Endothelial cell of umbilical vein (primary cell): ENCODE measurements around the gene LIMK2. TPM values are rescaled to one million over a fixed set of nuclear protein-coding genes. Genes with fewer than 3 reads are reported as not detected.

Experiments
- BruUV-seq: library from RNA; stranded (reverse); fragments of 400-500 nt; replicated peaks from 2 replicates; lab custom pipeline; 2021; lab: Mats Ljungman, UMichigan
- CTCF ChIA-PET: fragments of 300-600, 350-600 bp; sonication (Branson Sonifier 250); formaldehyde crosslinking; loops from one replicate; lab custom pipeline; 2021; ENCODE audit warnings: antibody characterized with exemption, inconsistent platforms; lab: Charles Lee
- POLR2A ChIA-PET: fragments of 300-600, 350-600 bp; sonication (Branson Sonifier 250); formaldehyde crosslinking; loops from one replicate; lab custom pipeline; 2021; ENCODE audit warnings: antibody characterized with exemption, inconsistent platforms; lab: Charles Lee
- DNase-seq: peaks from one replicate; pipeline ENCODE4 v3.0.0-alpha.2; 2011; ENCODE audit warnings: low read depth, low spot score
- FAIRE-seq: peaks from 2 replicates; lab custom pipeline; 2011; peaks lifted over from hg19 to GRCh38; lab: Jason Lieb, UNC
- H2AFZ ChIP-seq: 2 replicates; pipeline ENCODE4 v1.6.0; 2012; ENCODE audit warnings: low read depth, low read length, control low read depth, inconsistent platforms
- H3K27ac ChIP-seq: 2 replicates; pipeline ENCODE4 v1.5.1; 2011; ENCODE audit warnings: low read depth, mild to moderate bottlenecking, control low read depth, low read length, moderate library complexity; ENCODE audit not compliant: insufficient read depth
- H3K27me3 ChIP-seq, 2 experiments: 2 replicates each; pipeline versions ENCODE4 v1.6.0 to v1.6.1; 2011; ENCODE audit warnings: low read length in 2 of 2, mixed read lengths in 1 of 2; ENCODE audit not compliant: control insufficient read depth in 2 of 2, insufficient read depth in 2 of 2
- H3K36me3 ChIP-seq, 2 experiments: 2 replicates in 1 of 2; 3 replicates in 1 of 2; pipeline ENCODE4 v1.5.1; 2011; ENCODE audit warnings: low read length in 2 of 2, mild to moderate bottlenecking in 1 of 2, moderate library complexity in 1 of 2; ENCODE audit not compliant: control insufficient read depth in 2 of 2, insufficient read depth in 2 of 2; ENCODE audit errors: extremely low read depth in 1 of 2
- H3K4me1 ChIP-seq: 3 replicates; pipeline ENCODE4 v1.5.1; 2011; ENCODE audit warnings: mild to moderate bottlenecking, low read length; ENCODE audit not compliant: control insufficient read depth, insufficient read depth; ENCODE audit errors: extremely low read depth
- H3K4me2 ChIP-seq: 2 replicates; pipeline ENCODE4 v1.6.1; 2011; ENCODE audit warnings: low read length, control low read depth, mixed read lengths; ENCODE audit not compliant: insufficient read depth
- H3K4me3 ChIP-seq, 3 experiments: fragments of 200-600 bp in 1 of 3; sonication (generic), shearing (Covaris generic) in 1 of 3; replicated peaks in 1 of 3; 2 replicates each; pipeline ENCODE4 v1.5.1; 2011 to 2016; ENCODE audit warnings: control low read depth in 3 of 3, low read length in 3 of 3, mild to moderate bottlenecking in 2 of 3, inconsistent platforms in 1 of 3, low read depth in 1 of 3, moderate library complexity in 1 of 3; ENCODE audit not compliant: insufficient read depth in 1 of 3
- H3K79me2 ChIP-seq: 2 replicates; pipeline ENCODE4 v1.6.0; 2012; ENCODE audit warnings: low read length, inconsistent platforms; ENCODE audit not compliant: control insufficient read depth, insufficient read depth
- H3K9ac ChIP-seq: replicated peaks from 2 replicates; pipeline ENCODE3; 2011; ENCODE audit warnings: low read length, control low read depth; ENCODE audit not compliant: insufficient read depth; ENCODE audit errors: extremely low read depth
- H3K9me1 ChIP-seq: replicated peaks from 3 replicates; pipeline ENCODE4 v1.6.0; 2011; ENCODE audit warnings: mild to moderate bottlenecking, low read length; ENCODE audit not compliant: control insufficient read depth, insufficient read depth; ENCODE audit errors: extremely low read depth
- H3K9me3 ChIP-seq: replicated peaks from 2 replicates; pipeline ENCODE4 v1.5.1; 2012; ENCODE audit warnings: low read length, inconsistent platforms; ENCODE audit not compliant: control insufficient read depth, insufficient read depth
- H4K20me1 ChIP-seq: replicated peaks from 2 replicates; pipeline ENCODE3; 2011; ENCODE audit warnings: mild to moderate bottlenecking, low read length; ENCODE audit not compliant: control insufficient read depth, insufficient read depth; ENCODE audit errors: extremely low read depth
- EZH2 ChIP-seq: IDR thresholded peaks from 2 replicates; pipeline ENCODE4 v1.6.1; 2012; ENCODE audit warnings: borderline replicate concordance, low read depth, mild to moderate bottlenecking, moderate library complexity, low read length, inconsistent platforms; ENCODE audit not compliant: severe bottlenecking
- FOS ChIP-seq: IDR thresholded peaks from 2 replicates; pipeline ENCODE4 v1.6.1; 2011; ENCODE audit warnings: mild to moderate bottlenecking, low read length, moderate library complexity, borderline replicate concordance; ENCODE audit not compliant: insufficient read depth
- GATA2 ChIP-seq: IDR thresholded peaks from 2 replicates; pipeline ENCODE4 v1.7.0; 2011; ENCODE audit warnings: low read depth, mild to moderate bottlenecking, moderate library complexity, mixed read lengths, low read length; ENCODE audit not compliant: insufficient read length, insufficient read depth
- JUN ChIP-seq: IDR thresholded peaks from 2 replicates; pipeline ENCODE4 v1.6.1; 2011; ENCODE audit warnings: borderline replicate concordance, low read depth; ENCODE audit not compliant: insufficient read length, insufficient read depth
- MYC ChIP-seq: IDR thresholded peaks from one replicate; pipeline ENCODE4 v1.6.1; 2011; ENCODE audit warnings: mild to moderate bottlenecking, low read depth, low read length
- POLR2A ChIP-seq: IDR thresholded peaks from 2 replicates; pipeline ENCODE4 v1.6.1; 2012; ENCODE audit warnings: low read depth, mild to moderate bottlenecking, control low read depth, low read length
- POLR2AphosphoS5 ChIP-seq: IDR thresholded peaks from 2 replicates; pipeline ENCODE4 v1.6.1; 2012; ENCODE audit warnings: low read depth, mild to moderate bottlenecking, control low read depth, low read length, moderate library complexity; ENCODE audit not compliant: insufficient read depth
- dilution Hi-C: fragments of 300-500 bp; cut with MboI; formaldehyde crosslinking; loops from one replicate; pipeline ENCODE4 v1.15.0; 2019; ENCODE audit warnings: low sequenced_read_pairs; ENCODE audit not compliant: extremely low pct_ligation_motif_present
- intact Hi-C: fragments of 100-400 bp; cut with micrococcal nuclease; formaldehyde crosslinking; loops from one replicate; pipeline ENCODE4 v1.10.0; 2022
- polyA plus RNA-seq, 4 experiments: library from polyadenylated mRNA; depleted of rRNA in 3 of 4; stranded (reverse) in 3 of 4; unstranded in 1 of 4; fragments of >200 nt; gene quantifications; 2 replicates each; pipeline versions ENCODE4 v1.2.1 to v1.2.3, GENCODE V29; 2011 to 2012; ENCODE audit warnings: missing spikeins in 1 of 4
- total RNA-seq: library from RNA; stranded (reverse); gene quantifications from 2 replicates; pipeline ENCODE4 v1.2.3, GENCODE V29; 2021
- TF ChIP-seq, protein P1 (sequence below), 2 donors: IDR thresholded peaks; 1 replicate in 1 of 2; 2 replicates in 1 of 2; pipeline ENCODE4 v1.5.1; 2011; ENCODE audit warnings: low read length in 2 of 2, mild to moderate bottlenecking in 2 of 2, moderate library complexity in 2 of 2, control low read depth in 1 of 2, inconsistent platforms in 1 of 2, low read depth in 1 of 2; ENCODE audit not compliant: insufficient read depth in 1 of 2; ENCODE audit errors: extremely low read depth in 1 of 2
- TF ChIP-seq, protein P2 (sequence below): IDR thresholded peaks from 2 replicates; pipeline ENCODE4 v1.6.1; 2011; ENCODE audit not compliant: insufficient read depth, insufficient read length

LIMK2 gene
- total and polyA plus RNA-seq, 2 donors (not counting 3 experiments of a cell fraction or from before 2014, with no cell fraction given): 23.2 to 76.7 TPM

DNA sequence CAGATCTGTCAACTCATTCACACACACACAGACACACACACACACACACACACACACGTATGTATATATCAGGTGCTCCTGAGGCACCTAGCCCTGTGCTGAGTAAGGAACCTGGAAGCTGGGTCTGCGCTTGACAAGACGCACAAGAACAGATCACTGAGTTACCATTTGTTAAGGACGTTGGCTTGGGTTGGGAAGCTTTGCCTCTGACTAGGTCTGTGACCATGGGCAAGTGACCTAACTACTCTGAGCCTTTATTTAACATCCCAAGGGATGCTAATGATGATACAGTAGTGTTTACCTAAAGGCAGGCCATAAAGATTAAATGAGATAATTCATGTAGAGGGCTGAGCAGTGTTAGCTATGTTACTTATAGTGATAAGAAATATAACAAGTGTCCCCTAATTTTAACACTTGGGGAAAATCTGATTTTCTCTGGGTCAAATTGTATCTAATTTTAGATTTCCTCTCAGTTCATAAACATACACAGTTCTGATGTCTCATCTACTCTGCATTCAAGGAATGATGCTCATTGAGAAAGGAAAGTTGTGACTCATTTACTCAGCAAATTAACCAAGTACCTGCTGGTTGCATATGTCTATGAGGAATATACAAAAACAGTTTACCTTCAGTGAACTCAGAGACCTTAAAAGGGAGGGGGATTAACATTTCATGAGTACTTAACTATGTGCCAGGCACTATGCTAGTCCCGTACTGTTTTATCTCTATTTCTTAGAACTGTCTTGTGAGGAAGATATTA lies 38.5 kb upstream of the LIMK2 start:
- no peak overlapping the region for H2AFZ ChIP-seq
- no peaks in the 10 kb centered on the region for H4K20me1 ChIP-seq
- FAIRE-seq (peak; percentile 91), DNase-seq (peak; percentile 68)
- dilution Hi-C loops (no loop called here), intact Hi-C loops (loop anchor here (1.0 kb wide), 1 partner anchor 38 kb away; no protein-coding TSS in a partner anchor)
- ChIA-PET POLR2A (no interaction called here), CTCF (interaction anchor here (0.8 to 1.4 kb wide), 5 partner anchors 8 to 99 kb away, joined by 3 to 6 read pairs (median 4); partner anchors contain the start of gene SELENOM)
- no peak overlapping the region for H3K4me3 ChIP-seq
- TF ChIP-seq FOS: peak; percentile 87
- TF ChIP-seq JUN: peak; percentile 84
- no peak for TF ChIP-seq POLR2AphosphoS5
- BruUV-seq: no TSS peak
- peaks cover 59% of the 10 kb centered on the region for H3K79me2 ChIP-seq
- peak overlapping the region; percentile 54 for H3K9ac ChIP-seq
- peak overlapping the region; percentile 78 for H3K27ac ChIP-seq
- no peaks in the 10 kb centered on the region for H3K9me1 ChIP-seq
- no peaks in the 10 kb centered on the region for H3K9me3 ChIP-seq
- peaks cover 0 to 6% of the 10 kb centered on the region in 2 experiments for H3K36me3 ChIP-seq
- H3K27me3 ChIP-seq: no peaks in the 10 kb centered on the region
- peak overlapping the region; percentile 75 for H3K4me2 ChIP-seq
- H3K4me1 ChIP-seq: peaks cover 22% of the 10 kb centered on the region

DNA sequence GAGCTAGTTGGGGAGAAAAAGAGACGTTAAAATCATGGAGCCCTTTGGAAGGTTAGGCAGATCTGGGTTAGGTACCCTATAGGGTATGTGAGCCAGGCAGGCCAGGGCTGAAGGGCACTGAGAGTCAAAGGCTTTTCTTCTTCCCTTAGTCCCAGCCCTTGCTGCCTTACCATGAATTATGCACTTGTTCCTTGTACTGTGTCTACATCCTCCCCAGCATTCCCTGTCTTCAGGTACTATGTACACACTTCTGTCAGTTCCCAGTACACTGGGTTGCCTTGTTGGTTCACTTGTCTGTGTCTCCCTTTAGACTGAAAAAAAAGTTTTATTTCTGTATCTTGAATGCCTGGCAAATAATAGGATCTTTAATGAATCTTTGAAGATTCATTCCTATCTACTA lies 35.2 kb upstream of the LIMK2 start:
- Histone ChIP-seq H4K20me1 (no peaks in the 10 kb centered on the region), H3K4me1 (peaks cover 22% of the 10 kb centered on the region), H3K4me3 (no peak overlapping the region), H3K4me2 (no peak overlapping the region), H3K27me3 (no peaks in the 10 kb centered on the region), H2AFZ (no peak overlapping the region), H3K9me3 (no peaks in the 10 kb centered on the region), H3K79me2 (peaks cover 42% of the 10 kb centered on the region), H3K36me3 (peaks cover 0 to 3% of the 10 kb centered on the region in 2 experiments), H3K9ac (no peak overlapping the region), H3K27ac (no peak overlapping the region), H3K9me1 (no peaks in the 10 kb centered on the region)
- CTCF ChIA-PET: no interaction called here
- POLR2A ChIA-PET: no interaction called here
- dilution Hi-C loops (no loop called here), intact Hi-C loops (no loop called here)
- no TSS peak for BruUV-seq
- no peak for FAIRE-seq
- DNase-seq: no peak
- TF ChIP-seq FOS: no peak
- TF ChIP-seq MYC: no peak
- TF ChIP-seq EZH2: no peak
- no peak for TF ChIP-seq JUN
- no peak for TF ChIP-seq GATA2
- TF ChIP-seq, protein P1, sequence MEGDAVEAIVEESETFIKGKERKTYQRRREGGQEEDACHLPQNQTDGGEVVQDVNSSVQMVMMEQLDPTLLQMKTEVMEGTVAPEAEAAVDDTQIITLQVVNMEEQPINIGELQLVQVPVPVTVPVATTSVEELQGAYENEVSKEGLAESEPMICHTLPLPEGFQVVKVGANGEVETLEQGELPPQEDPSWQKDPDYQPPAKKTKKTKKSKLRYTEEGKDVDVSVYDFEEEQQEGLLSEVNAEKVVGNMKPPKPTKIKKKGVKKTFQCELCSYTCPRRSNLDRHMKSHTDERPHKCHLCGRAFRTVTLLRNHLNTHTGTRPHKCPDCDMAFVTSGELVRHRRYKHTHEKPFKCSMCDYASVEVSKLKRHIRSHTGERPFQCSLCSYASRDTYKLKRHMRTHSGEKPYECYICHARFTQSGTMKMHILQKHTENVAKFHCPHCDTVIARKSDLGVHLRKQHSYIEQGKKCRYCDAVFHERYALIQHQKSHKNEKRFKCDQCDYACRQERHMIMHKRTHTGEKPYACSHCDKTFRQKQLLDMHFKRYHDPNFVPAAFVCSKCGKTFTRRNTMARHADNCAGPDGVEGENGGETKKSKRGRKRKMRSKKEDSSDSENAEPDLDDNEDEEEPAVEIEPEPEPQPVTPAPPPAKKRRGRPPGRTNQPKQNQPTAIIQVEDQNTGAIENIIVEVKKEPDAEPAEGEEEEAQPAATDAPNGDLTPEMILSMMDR (IDR thresholded peaks at IDR 0.05; ENCODE audit: extremely low read depth in 1 of 2, insufficient read depth in 1 of 2, low read depth in 1 of 2, low read length in 2 of 2): no peak
- TF ChIP-seq, protein P2, sequence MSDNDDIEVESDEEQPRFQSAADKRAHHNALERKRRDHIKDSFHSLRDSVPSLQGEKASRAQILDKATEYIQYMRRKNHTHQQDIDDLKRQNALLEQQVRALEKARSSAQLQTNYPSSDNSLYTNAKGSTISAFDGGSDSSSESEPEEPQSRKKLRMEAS: no peak
- no peak for TF ChIP-seq POLR2A
- no peak for TF ChIP-seq POLR2AphosphoS5
